Kidney epithelial cell (primary cell): ENCODE measurements around the gene KMT2E. TPM values are rescaled to one million over a fixed set of nuclear protein-coding genes. Genes with fewer than 3 reads are reported as not detected.

Source experiments
- DNase-seq: peaks from one replicate; pipeline ENCODE4 v3.0.0-alpha.2; 2010; ENCODE audit warnings: low read depth
- H3K27me3 ChIP-seq: 2 replicates; pipeline ENCODE4 v1.6.0; 2011; ENCODE audit warnings: low read length; ENCODE audit not compliant: control insufficient read depth, insufficient read depth
- H3K36me3 ChIP-seq: 2 replicates; pipeline ENCODE4 v1.5.1; 2011; ENCODE audit warnings: low read length; ENCODE audit not compliant: control insufficient read depth, insufficient read depth
- H3K4me3 ChIP-seq: 2 replicates; pipeline ENCODE4 v1.5.1; 2011; ENCODE audit warnings: low read depth, mild to moderate bottlenecking, control low read depth, low read length
- total RNA-seq: library from RNA; depleted of rRNA; stranded (reverse); fragments of >200 nt; gene quantifications from 2 replicates; pipeline ENCODE4 v1.2.3, GENCODE V29; 2015
- TF ChIP-seq, protein P1 (sequence below): IDR thresholded peaks from 2 replicates; pipeline ENCODE4 v1.5.1; 2011; ENCODE audit warnings: mild to moderate bottlenecking, moderate library complexity, low read length, control low read depth, inconsistent platforms; ENCODE audit not compliant: insufficient read depth, poor library complexity, severe bottlenecking

The KMT2E gene
- total RNA-seq, 1 donor from 2014 or later = 36.3 TPM

DNA sequence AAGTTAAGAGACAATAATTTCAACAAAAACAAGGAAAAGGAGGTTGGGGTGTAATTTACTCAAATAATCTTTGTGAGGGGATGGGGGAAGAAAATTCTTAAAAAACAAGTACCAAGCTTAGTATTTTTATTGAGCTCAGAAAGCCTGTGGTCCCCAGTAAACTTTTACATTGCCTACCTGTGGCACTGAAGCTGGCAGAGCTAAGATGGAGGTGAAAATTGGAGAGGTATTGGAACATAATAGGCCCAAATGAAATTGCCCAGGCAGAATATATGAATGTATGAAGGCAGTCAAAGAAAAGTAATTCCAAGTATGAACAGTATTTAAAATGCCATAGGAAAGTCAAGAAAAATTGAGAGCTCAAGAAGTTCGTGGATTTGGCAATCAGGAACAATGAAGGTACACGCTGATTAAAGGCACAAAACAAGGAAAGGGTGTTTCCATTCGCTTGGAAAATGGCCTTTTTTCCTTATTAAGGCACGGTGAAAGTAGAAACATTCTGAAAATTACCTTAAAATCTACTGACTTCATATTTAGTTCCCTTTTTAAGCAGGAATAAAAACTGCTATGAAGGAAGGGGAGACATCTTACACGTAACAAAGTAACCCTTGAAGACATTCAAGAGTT lies 3.4 kb upstream of the KMT2E start:
- no peaks in the 10 kb centered on the region for H3K27me3 ChIP-seq
- DNase-seq = no peak
- TF ChIP-seq, protein P1, sequence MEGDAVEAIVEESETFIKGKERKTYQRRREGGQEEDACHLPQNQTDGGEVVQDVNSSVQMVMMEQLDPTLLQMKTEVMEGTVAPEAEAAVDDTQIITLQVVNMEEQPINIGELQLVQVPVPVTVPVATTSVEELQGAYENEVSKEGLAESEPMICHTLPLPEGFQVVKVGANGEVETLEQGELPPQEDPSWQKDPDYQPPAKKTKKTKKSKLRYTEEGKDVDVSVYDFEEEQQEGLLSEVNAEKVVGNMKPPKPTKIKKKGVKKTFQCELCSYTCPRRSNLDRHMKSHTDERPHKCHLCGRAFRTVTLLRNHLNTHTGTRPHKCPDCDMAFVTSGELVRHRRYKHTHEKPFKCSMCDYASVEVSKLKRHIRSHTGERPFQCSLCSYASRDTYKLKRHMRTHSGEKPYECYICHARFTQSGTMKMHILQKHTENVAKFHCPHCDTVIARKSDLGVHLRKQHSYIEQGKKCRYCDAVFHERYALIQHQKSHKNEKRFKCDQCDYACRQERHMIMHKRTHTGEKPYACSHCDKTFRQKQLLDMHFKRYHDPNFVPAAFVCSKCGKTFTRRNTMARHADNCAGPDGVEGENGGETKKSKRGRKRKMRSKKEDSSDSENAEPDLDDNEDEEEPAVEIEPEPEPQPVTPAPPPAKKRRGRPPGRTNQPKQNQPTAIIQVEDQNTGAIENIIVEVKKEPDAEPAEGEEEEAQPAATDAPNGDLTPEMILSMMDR = no peak

DNA sequence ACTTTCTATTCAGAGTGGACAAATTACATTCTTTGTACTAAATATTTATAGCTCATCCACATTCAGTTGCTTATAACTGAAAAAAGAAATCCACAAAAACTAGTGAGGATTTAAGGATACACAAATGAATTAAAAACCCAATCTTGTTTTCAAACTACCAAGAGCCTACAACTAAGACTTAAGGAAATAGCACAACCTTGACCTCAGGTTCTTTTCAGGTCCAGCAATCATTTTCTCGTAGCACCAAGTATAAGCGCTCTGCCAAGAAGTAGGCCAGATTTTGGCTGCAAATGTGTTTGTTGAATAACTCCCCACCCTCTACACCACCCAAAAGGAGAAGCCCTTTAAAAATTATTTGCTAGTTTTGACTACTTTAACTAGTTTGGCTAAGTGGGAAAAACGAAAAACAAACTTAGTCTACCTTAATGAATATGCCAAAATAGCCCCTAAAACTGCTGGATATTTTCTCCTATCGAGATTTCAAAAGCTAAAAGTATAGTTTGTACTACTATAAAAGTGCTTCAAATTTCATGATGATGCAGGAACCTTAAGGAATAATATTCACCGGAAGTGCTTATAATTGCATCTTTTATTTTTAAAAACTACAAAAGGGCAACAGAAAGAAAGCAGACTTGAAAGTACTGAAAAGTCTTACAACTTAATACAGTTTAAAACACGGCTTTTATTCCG lies 2.7 kb upstream of the KMT2E start:
- DNase-seq = no peak
- no peaks in the 10 kb centered on the region for H3K27me3 ChIP-seq

More for the DNA sequence above, 3.4 kb upstream of the KMT2E start:
- Histone ChIP-seq H3K4me3 (peak overlapping the region; percentile 98), H3K36me3 (no peaks in the 10 kb centered on the region)

DNA sequence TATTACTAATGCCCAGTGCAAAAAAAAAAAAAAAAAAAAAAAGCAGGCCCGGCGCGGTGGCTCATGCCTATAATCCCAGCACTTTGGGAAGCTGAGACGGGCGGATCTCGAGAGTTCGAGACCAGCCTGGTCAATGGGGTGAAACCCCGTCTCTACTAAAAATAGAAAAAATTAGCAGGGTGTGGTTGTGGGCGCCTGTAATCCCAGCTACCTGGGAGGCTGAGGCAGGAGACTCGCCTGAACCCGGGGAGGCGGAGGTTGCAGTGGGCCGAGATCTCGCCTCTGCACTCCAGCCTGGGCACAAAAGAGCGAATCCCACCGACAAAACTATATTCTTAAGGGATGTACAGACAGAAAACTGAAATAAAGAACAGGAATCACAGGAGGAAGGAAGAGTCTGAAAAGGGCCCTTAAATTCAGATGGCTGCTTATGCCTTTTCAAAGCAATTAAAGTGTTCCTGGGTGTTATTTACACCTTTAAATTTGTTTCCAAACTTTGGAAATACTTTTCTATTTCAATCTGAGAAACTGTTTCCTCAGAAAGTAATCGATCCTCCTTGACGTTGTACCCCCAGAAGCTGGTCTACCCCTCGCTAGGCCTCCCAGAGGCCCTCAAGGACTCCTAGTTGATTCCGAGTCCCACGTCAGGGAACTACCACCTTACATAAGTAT lies 2.0 kb upstream of the KMT2E start:
- Histone ChIP-seq H3K27me3 (no peaks in the 10 kb centered on the region), H3K36me3 (no peaks in the 10 kb centered on the region), H3K4me3 (peak overlapping the region; percentile 98)
- TF ChIP-seq, protein P1 = no peak
- DNase-seq = no peak

More for the DNA sequence above, 2.7 kb upstream of the KMT2E start:
- peak overlapping the region; percentile 98 for H3K4me3 ChIP-seq
- TF ChIP-seq, protein P1 = no peak
- no peaks in the 10 kb centered on the region for H3K36me3 ChIP-seq

DNA sequence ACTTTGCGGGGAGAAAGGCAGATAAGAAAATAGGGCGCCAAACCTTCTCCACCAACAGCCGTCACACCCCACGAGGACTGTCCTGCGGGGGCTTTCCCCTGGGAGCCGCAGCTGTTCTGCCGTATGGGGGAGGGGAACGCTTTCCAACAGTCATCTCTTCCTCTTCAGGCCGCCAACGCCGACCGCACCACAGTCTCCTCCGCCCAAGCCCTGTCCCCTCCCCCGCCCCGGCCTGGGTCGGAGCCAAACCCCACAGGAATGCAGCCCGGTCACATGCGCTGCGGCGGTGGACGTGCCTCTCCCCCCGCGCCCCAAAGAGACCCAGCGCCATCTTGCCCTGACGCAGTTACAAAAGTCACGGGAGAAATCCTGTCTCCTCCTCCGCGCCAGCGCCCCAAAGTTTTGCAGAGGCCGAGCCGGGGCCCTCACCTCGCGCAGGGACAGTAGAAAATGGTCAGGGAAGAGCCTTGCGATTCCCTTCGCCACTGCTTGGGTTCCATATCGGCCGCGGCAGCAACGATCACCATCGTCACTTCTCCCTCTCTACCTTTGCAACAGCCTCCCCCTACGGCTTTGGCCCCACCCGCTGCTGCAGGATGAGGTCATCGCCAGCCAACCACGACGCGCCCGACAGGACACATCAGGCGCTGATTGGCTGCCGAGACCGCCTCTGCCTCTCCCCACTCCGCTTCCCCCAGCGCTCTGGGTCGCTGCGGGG lies 1.3 kb upstream of the KMT2E start:
- TF ChIP-seq, protein P1 = no peak
- DNase-seq = peak; percentile 83
- Histone ChIP-seq H3K4me3 (peak overlapping the region; percentile 98), H3K36me3 (no peaks in the 10 kb centered on the region), H3K27me3 (no peaks in the 10 kb centered on the region)

DNA sequence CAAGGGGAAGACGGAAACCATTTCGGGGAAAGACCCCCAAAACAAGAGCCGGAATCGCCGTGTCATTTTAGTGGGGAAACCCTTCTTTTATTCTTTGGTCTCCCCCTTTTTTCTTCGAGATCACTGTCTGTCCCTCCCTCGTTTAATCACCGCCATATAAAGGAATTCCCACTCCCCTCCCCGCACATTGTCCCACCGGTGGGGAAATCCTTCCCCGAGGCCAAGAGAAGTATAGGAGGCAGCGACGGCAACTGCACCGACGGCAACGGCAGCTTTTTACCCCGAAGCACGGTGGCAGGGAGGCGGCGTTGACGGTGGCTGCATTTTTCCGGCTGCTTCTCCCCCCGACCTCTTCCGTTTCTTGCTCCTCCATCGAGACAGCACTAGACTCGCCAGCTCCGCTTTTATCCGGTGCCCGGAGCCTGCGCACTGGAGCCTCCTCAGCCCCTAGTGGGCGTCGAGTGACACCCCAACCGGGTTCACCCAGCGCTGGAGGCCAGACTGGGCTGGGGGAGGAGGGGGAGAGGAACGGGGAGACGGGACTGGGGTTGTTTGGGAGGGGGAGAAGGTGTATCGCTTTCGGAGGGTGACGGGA lies 687 bp upstream of the KMT2E start:
- no peaks in the 10 kb centered on the region for H3K27me3 ChIP-seq
- peak overlapping the region; percentile 98 for H3K4me3 ChIP-seq
- peak; percentile 56 for DNase-seq
- TF ChIP-seq, protein P1 = peak; percentile 70
- no peaks in the 10 kb centered on the region for H3K36me3 ChIP-seq
